Islet of Langerhans (tissue), 1 donor: ENCODE data around the gene LPIN1.

ENCODE experiments used
- FAIRE-seq: peaks from one replicate; lab custom pipeline; 2011; peaks lifted over from hg19 to GRCh38; lab: Jason Lieb, UNC

LPIN1 gene

DNA sequence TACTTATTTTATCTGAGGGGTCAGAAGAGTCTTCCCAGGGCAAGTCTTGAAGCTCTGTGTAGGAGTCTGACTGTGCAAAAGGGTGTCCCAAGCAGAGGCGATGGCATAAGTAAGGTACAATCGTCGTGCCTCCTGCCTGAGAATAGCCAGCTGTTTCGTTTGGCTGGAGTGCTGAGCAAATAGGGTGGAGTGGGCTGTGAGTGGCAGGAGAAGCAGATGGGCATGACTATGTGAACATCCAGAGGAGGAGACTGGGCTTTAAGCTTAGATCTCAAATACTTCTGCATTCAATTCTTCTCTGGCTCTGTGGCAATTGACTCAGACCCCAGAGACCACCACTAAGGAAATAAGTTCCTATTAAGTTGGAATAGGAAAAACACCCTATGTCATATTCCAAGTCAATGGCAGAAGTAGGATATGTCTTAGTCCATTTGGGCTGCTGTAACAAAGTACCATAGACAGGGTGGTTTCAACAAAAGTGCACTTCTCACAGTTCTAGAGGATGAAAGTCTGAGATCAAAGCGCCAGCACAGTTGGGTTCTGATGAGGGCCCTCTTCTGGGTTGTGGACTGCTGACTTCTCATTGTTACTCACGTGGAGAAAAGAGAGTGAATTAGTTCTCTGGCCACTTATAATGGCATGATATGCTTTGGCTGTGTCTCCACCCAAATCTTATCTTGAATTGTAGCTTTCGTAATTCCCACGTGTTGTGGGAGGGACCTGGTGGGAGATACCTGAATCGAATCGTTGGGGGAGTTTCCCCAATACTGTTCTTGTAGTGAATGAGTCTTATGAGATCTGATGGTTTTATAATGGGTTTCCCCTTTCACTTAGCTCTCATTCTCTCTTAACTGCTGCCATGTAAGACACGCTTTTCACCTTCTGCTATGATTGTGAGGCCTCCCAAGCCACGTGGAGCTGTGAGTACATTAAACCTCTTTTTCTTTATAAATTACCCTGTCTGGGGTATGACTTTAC is 120.2 kb downstream of the LPIN1 start:
- FAIRE-seq, result no peak

- FAIRE-seq, result no peak
These were observed 121.5 kb downstream of the LPIN1 start for GRCh38 chr2:11867926-11868325.

GRCh38 chr2:11869391-11869991 is 123.1 kb downstream of the LPIN1 start:
- no peak for FAIRE-seq

- FAIRE-seq, result no peak
These were observed 123.6 kb downstream of the LPIN1 start for GRCh38 chr2:11870064-11870463.

- no peak for FAIRE-seq
These were observed 124.2 kb downstream of the LPIN1 start for GRCh38 chr2:11870584-11870983.

GRCh38 chr2:11871421-11871820 is 125.0 kb downstream of the LPIN1 start:
- FAIRE-seq, result no peak

DNA sequence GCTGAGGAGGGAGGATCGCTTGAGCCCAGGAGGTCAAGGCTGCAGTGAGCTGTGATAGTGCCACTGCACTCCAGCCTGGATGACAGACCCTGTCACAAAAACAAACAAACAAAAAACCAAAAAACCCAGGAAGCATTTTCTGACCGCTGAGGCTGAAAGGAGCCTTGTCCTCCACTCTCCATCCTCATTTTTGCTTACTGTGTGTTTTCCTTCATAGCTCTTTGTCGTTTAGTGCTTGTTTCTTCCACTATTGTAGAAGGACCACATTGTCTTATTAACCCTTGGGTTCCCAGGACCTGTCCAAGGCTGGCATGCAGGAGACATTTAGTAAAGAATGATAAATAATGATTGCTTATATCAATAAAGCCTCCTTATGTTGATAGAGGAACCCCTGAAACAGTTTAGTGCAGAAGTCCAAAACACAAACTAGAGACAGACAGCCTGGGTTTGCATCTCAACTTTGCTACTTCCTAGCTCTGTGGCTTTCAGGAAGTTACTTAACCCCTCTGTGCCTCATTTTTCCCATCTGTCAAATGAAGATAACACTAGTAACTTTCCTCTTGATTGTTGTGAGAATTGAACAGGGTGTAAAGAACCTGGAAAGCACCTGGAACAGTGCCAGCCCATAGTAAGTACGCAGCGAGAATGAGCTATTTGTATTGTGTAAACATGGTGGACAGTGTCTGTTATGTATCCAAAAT is 126.0 kb downstream of the LPIN1 start:
- FAIRE-seq, result no peak

DNA sequence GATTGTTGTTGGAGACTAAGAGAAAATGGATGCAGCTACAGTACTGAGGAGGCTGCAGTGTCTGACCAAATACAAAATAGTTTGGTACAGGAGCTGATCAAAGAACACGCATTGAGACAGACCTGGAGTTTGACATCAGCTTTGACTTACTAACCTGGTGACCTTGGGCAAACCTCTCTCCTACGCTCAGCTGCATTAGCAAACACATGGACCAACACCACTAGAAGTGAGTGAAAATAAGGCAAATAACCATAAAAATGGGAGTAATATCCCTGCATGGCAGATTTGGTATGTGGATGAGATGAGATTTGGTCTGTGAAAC is 126.5 kb downstream of the LPIN1 start:
- no peak for FAIRE-seq

- no peak for FAIRE-seq
These were observed 127.1 kb downstream of the LPIN1 start for GRCh38 chr2:11873356-11874154.

DNA sequence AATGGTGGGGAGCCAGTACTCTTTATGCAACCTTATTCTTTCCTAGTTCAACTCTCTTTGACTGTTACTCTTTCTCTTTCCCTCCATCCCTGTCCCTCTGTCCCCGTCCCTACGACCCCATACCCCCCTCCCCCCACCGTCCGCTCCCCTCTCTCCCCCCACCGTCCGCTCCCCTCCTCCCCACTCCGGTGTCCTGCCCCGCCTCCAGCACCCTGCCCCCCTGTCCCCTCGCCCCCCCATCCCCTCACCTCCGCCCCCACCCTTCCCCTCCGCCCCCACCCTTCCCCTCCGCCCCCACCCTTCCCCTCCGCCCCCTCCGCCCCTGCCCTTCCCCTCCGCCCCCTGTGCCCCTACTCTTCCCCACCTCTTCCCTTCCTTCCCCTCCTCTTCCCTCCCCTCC is 128.4 kb downstream of the LPIN1 start:
- FAIRE-seq, result no peak

GRCh38 chr2:11875481-11875880 is 129.0 kb downstream of the LPIN1 start:
- FAIRE-seq, result no peak

DNA sequence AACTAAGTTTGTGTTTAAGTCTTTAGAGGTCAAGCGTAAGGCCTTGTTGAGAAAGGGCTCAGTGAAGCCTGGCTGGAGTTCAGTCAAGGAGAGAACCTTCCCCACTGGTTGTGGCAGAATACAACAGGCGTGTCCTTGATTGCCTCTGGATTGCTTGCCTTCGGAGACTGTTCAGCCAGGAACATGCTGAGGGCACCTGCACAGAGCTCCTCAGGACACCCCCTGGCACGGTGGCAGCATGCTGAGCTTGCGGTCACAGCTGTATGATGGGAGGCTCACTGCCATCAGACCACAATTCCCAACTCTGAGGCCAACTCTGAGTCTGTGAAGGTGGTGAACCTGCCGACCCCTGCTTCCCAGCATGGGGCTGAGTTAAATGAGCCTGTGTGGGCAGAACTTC is 130.0 kb downstream of the LPIN1 start:
- FAIRE-seq, result no peak

- no peak for FAIRE-seq
These were observed 130.5 kb downstream of the LPIN1 start for GRCh38 chr2:11876889-11877288.
